NCI-H2081 (cell line): ENCODE measurements around the gene PARD3B.

Experiments
- DNase-seq, 2 experiments: peaks; one replicate each; lab custom pipeline; 2025; lab: John Stamatoyannopoulos, UW

The PARD3B gene

GRCh38 chr2:204590063-204590462 lies 44.8 kb downstream of the PARD3B start:
- DNase-seq: no peak

- DNase-seq: no peak
Observed at GRCh38 chr2:204591225-204591624, 46.0 kb downstream of the PARD3B start.

- no peak for DNase-seq
Observed at GRCh38 chr2:204604061-204604460, 58.8 kb downstream of the PARD3B start.

- DNase-seq: no peak
Observed at GRCh38 chr2:204608237-204608939, 63.1 kb downstream of the PARD3B start.

DNA sequence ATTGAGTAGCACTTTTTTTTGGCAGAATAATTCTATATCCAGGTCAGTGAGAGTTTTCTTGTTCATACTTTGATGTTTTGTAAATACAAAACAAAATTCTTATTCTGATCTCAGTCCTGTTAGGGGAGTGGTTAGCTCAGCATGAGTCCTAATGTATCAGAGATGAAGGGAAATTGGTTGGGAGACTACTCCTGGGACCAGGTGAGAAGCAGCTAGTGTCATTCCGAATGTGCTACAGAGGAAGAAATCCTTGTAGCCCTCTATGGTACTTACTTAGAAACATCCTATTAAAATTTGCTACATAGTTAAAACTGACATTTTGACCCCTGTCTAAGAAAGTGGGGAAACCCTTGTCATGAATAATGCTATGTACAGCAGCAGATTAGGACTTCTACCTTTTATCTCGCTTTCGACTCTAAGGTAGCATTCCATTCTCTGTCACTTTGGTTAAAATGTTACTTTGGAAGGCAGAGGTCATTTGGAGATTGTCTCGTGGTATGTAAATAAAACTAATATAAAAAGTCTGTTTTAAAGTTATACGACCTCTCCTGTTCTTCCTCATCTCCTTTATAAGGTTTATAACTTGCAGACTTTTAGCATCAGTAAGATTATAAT lies 65.8 kb downstream of the PARD3B start:
- no peak for DNase-seq

GRCh38 chr2:204611764-204612163 lies 66.5 kb downstream of the PARD3B start:
- DNase-seq: no peak

- no peak for DNase-seq
Observed at GRCh38 chr2:204613635-204614034, 68.4 kb downstream of the PARD3B start.

- no peak for DNase-seq
Observed at GRCh38 chr2:204615456-204615855, 70.2 kb downstream of the PARD3B start.

DNA sequence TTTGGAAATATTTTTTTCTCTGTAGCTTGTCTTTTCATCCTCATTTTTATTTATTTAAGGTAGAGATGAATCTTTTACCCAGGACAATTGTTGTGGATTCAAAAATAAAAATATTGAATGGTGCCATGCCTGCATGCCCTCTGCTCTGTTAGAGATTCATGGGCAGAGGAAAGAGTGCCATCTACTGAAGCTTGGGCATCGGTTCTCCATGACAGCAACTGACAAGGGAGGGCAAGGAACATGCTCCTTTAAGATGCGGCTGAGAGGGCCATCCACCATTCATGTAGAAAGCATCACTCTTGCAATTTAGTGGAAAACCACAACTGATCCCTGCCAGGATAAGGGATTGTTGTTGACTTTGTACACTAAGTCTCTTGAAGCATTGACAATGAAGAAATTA lies 79.9 kb downstream of the PARD3B start:
- peak; percentile 11 to 14 for DNase-seq

GRCh38 chr2:204628926-204629712 lies 83.8 kb downstream of the PARD3B start:
- peak in 1 of 2 experiments; percentile 15 for DNase-seq

GRCh38 chr2:204632410-204632809 lies 87.1 kb downstream of the PARD3B start:
- no peak for DNase-seq

DNA sequence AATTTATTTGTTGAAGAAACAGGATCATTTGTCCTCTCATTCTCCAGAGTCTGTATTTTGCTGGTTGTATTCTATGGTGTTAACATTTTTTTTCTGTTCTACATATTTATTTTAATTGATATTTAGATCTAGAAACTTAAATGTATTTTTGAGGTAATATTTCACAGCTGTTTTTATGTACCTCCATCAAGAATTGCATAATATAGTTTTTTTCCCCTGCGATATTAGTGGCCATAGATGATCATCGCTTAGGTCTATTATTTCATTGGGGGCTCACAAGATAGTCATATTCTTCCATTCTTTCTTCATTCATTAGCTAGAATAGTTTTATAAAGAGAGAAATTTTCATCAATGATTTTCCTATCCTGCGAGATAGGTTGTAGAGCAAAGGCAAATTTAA lies 89.3 kb downstream of the PARD3B start:
- no peak for DNase-seq

DNA sequence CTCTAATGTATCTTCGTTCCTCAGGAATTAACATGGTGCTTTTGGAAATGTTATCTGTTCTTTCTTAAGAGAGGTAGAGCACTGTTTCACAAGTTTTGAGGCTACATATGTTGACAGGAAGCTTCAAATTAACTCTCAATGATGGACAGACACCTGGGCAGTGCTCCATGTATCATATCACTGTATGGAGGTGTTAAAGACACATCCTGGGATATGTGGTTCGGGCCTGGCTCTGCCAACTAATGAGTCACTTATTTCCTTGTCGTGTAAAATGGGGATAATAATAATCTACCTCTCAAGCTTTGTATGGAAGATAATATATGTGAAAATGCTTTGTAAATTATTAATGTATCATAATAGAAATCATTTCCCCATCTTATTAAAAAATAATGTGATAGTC lies 90.2 kb downstream of the PARD3B start:
- no peak for DNase-seq

DNA sequence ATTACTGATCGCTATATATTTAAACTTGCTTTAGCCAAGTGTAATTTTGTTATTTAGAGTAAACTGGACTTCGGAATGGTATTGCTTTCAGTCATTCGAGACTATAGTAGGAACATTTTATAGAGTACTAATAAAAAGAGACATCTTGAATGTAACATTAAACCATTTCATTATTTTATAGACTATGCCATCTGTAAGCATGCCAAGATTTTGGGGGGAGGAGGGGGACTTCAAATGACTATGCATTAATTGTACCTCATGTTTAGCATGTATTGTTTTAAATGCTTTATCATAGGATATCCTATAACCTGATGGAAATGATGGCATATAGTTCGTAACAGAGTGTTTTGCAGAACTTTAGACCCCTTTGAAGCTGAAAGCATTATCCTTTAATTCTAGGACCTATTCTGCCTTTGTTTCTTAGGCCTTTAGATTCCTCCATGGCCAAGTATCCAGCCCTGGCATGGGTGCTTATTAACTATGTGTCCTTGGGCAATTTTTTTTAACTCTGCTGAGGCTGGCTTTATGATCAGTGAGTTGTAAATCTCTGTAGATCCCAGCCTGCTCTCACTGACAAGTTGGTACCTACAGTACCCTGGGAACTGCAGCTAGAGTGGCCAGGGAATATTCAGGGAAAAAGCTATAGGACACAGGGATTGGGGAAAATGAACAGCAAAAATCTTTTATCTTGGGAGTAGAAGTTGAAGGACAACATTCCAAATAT lies 93.4 kb downstream of the PARD3B start:
- no peak for DNase-seq

DNA sequence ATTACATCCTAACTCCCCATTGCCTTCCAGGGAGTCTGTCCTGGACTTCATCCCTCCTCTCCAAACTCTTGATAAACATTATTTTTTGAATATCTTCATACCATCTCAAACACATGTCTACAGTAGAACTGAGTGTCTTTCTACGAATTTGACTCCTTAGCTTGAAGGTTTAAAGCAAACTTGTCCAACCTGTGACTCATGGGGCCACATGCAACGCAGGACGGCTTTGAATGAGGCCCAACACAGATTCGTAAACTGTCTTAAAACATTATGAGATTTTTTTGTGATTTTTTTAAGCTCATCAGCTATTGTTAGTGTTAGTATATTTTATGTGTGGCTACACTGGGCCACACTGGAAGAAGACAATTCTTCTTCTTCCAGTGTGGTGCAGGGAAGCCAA lies 98.1 kb downstream of the PARD3B start:
- no peak for DNase-seq

- DNase-seq: peak in 1 of 2 experiments; percentile 9
Observed at GRCh38 chr2:204645018-204645773, 99.9 kb downstream of the PARD3B start.

DNA sequence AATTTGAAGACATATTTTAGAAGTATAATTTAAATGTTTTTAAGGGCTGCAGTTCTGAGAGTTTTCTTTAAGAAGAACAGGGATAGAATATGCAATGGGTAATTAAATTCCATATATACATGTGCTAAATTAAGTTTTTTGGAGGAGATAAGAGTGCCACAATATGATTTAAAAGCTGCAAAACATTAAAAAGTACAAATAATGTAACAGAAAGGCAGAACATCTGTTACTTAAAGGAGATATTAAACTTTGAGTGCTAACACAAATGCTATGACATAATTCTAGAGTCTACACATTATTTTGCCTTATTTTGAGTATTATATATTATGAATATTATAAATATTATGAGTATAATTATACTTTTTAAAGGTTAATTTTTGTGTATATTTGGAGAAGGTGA lies 102.4 kb downstream of the PARD3B start:
- DNase-seq: no peak

- DNase-seq: no peak
Observed at GRCh38 chr2:204650611-204651010, 105.3 kb downstream of the PARD3B start.

- DNase-seq: no peak
Observed at GRCh38 chr2:204652063-204652462, 106.8 kb downstream of the PARD3B start.

GRCh38 chr2:204654669-204655068 lies 109.4 kb downstream of the PARD3B start:
- no peak for DNase-seq

- no peak for DNase-seq
Observed at GRCh38 chr2:204655101-204655500, 109.8 kb downstream of the PARD3B start.

GRCh38 chr2:204655626-204656025 lies 110.4 kb downstream of the PARD3B start:
- DNase-seq: no peak
